Heart right ventricle (tissue), 16 donors: Measurements from ENCODE around the gene KRT83. TPM values are rescaled to one million over a fixed set of nuclear protein-coding genes. Genes with fewer than 3 reads are reported as not detected.

Experiments
- ATAC-seq, 8 donors: fragments of 200-7000 bp; cut with Tn5 transposase; one replicate each; pipeline ENCODE4 v1.9.1; 2020; ENCODE audit warnings: mild to moderate bottlenecking in 8 of 8, moderate library complexity in 8 of 8, moderate number of reproducible peaks in 1 of 8
- DNase-seq, 2 donors: peaks; one replicate each; pipeline ENCODE4 v3.0.0-alpha.2; 2020
- H3K27ac ChIP-seq, 10 donors: fragments of 200-600 bp; sonication (generic) in 2 of 10; one replicate each; pipeline versions ENCODE4 v1.5.0 to v1.8.0; 2020 to 2022; ENCODE audit warnings: mild to moderate bottlenecking in 3 of 10
- H3K27me3 ChIP-seq, 7 donors: fragments of 200-600 bp; one replicate each; pipeline ENCODE4 v1.8.0; 2021 to 2022; ENCODE audit warnings: mild to moderate bottlenecking in 2 of 7
- H3K36me3 ChIP-seq, 9 donors: fragments of 200-600 bp; sonication (generic) in 1 of 9; one replicate each; pipeline versions ENCODE4 v1.5.0 to v1.8.0; 2020 to 2022; ENCODE audit warnings: mild to moderate bottlenecking in 2 of 9
- H3K4me1 ChIP-seq, 9 donors: fragments of 200-600 bp; sonication (generic) in 1 of 9; one replicate each; pipeline versions ENCODE4 v1.5.0 to v1.8.0; 2020 to 2022; ENCODE audit warnings: mild to moderate bottlenecking in 4 of 9
- H3K4me3 ChIP-seq, 10 donors: fragments of 200-600 bp; sonication (generic) in 2 of 10; one replicate each; pipeline versions ENCODE4 v1.5.0 to v1.8.0; 2020 to 2022; ENCODE audit warnings: mild to moderate bottlenecking in 7 of 10, moderate library complexity in 2 of 10
- H3K9me3 ChIP-seq, 11 donors: fragments of 200-600 bp in 10 of 11; sonication (generic) in 2 of 11; one replicate each; pipeline versions ENCODE4 v1.5.0 to v1.8.0; 2013 to 2022; ENCODE audit warnings: mild to moderate bottlenecking in 2 of 11, control low read depth in 1 of 11, moderate library complexity in 1 of 11
- WGBS, 2 donors: extraction: QIAGEN DNeasy Blood & Tissue Kit; methylation state at CpG; one replicate each; pipeline ENCODE4 v1.1.7; 2013; ENCODE audit warnings: inconsistent platforms in 1 of 2; 5-methylcytosine and 5-hydroxymethylcytosine counted together
- intact Hi-C, 10 donors: fragments of 100-400 bp; cut with DNase I; formaldehyde crosslinking; loops; one replicate each; pipeline versions ENCODE4 v1.11.1 to v1.14.2; 2022
- polyA plus RNA-seq, 2 donors: library from polyadenylated mRNA; stranded (reverse); fragments of 200-250 nt; gene quantifications; one replicate each; pipeline ENCODE4 v1.2.3, GENCODE V29; 2013
- total RNA-seq, 10 donors: library from RNA; stranded (reverse); fragmentation: NEBNext Ultra II Directional in 3 of 10; extraction: Animal tissue kit (Norgen Biotek cat#: 25700) in 3 of 10; gene quantifications; one replicate each; pipeline versions ENCODE4 v1.2.1 to v1.2.4, GENCODE V29; 2021 to 2023
- TF ChIP-seq, protein P1 (sequence below), 9 donors: fragments of 200-600 bp; sonication (generic) in 2 of 9; IDR thresholded peaks; one replicate each; pipeline versions ENCODE4 v1.5.0 to v1.8.0; 2021 to 2022; ENCODE audit warnings: antibody characterized with exemption in 9 of 9, mild to moderate bottlenecking in 5 of 9, moderate library complexity in 1 of 9
- donor health status: Arrhythmogenic right ventricular cardiomyopathy.
- donor health status: ischemic (EF 13 %, LVEDD 7.1; RV severe dilation, severe dysfunction).
- donor health status: healthy with polysubstance abuse.
- donor health status: DM: no; HTN: yes; CAD: no.
- donor health status: DM: no; HTN: no; CAD: no.
- donor health status: ischemic (EF 25% LVEDD 6.9; RV normal size, moderate dysfunction).
- donor health status: ischemic (EF 25% LVEDD 5.7; RV mildly dilated, moderate dysfunction).
- donor health status: healthy.
- donor health status: DM: yes; HTN: yes; CAD: no.
- donor health status: Ischemic cardiomyopathy.
- donor health status: ischemic (EF 35%, LVEDD 5.7; RV mildly dilated, moderate dysfunction).
- donor health status: nonischemic (EF 11% LVEDD 7.7; RV severe dilation, severe dysfunction).
- donor health status: DM: yes; HTN: yes; CAD: no.
- donor health status: PGD.
- donor health status: ischemic (EF 29% LVEDD 5.4; RV normal size, mild dysfunction).
- donor health status: nonischemic (EF 23%, LVEDD 6.1; RV moderate dilation, normal function).

KRT83 gene
- total and polyA plus RNA-seq, 12 donors = not detected

DNA sequence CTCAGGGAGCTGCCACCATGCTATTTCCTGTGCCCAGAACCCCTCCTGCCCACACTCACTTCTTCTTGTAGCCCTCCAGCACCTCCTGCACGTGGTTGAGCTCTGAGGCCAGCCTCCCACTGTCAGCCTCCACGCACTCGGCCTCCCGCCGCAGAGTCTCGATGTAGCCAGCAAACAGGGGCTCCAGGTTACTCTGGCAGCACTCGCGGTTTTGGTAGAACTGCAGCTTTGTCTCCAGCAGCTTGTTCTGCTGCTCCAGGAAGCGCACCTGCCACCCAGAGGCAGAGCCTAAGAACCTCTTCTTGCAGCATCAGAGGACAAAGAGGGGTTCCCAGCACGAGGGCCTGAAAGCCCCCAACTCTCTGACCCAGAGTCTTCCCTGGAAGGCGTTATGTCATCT, 2.1 kb downstream of the KRT83 start:
- DNase-seq = no peak
- Histone ChIP-seq H3K36me3 (no peaks in the 10 kb centered on the region), H3K9me3 (no peaks in the 10 kb centered on the region), H3K4me3 (no peak overlapping the region), H3K27me3 (peaks cover 14 to 77% (median 45%) of the 10 kb centered on the region in 7 donors), H3K27ac (no peak overlapping the region), H3K4me1 (no peaks in the 10 kb centered on the region)
- TF ChIP-seq, protein P1, sequence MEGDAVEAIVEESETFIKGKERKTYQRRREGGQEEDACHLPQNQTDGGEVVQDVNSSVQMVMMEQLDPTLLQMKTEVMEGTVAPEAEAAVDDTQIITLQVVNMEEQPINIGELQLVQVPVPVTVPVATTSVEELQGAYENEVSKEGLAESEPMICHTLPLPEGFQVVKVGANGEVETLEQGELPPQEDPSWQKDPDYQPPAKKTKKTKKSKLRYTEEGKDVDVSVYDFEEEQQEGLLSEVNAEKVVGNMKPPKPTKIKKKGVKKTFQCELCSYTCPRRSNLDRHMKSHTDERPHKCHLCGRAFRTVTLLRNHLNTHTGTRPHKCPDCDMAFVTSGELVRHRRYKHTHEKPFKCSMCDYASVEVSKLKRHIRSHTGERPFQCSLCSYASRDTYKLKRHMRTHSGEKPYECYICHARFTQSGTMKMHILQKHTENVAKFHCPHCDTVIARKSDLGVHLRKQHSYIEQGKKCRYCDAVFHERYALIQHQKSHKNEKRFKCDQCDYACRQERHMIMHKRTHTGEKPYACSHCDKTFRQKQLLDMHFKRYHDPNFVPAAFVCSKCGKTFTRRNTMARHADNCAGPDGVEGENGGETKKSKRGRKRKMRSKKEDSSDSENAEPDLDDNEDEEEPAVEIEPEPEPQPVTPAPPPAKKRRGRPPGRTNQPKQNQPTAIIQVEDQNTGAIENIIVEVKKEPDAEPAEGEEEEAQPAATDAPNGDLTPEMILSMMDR (IDR thresholded peaks at IDR 0.05) = no peak
- ATAC-seq = no peak
- intact Hi-C loops = no loop called here
- WGBS, 2 donors = 67 to 71% methylated on average over 11 of the region's 11 CpGs

DNA sequence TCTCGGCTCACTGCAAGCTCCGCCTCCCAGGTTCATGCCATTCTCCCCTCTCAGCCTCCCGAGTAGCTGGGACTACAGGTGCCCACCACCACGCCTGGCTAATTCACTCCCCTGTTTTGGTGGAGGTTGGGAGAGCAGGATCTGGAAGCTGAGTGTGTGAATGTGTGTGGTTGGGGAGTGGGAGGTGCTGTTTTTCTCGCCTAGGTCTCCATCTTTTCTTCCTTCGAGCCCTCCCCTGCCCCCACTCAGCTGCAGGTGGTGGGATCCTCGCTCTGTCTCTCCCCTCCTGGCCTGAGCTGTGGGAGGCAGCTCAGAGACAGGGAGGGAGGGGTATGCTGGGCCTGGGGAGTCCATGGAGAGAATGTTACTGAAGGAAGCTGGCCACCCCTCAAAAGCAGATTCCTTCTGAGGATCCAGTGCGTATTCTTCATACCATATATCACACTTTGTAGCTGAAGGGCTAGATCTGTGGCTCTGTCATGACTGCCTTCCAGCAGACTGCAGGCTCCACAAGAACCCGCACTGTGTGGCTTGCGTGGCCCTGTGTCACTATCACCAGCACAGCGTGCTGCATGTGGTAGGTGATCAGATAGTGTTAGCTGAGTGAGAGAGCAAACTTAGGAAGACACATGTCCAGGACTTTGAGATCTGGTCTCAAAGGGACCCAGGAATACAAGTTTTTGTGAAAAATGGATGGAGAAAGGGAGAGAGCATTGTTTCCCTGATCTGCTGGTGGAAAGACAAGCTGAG, 2.8 kb downstream of the KRT83 start:
- DNase-seq (no peak), ATAC-seq (no peak)
- no peak overlapping the region for H3K27ac ChIP-seq
- no peaks in the 10 kb centered on the region for H3K4me1 ChIP-seq
- no peaks in the 10 kb centered on the region for H3K9me3 ChIP-seq
- no peak overlapping the region for H3K4me3 ChIP-seq
- TF ChIP-seq, protein P1 (IDR thresholded peaks at IDR 0.05) = no peak
- no peaks in the 10 kb centered on the region for H3K36me3 ChIP-seq
- WGBS, 2 donors = 76 to 81% methylated on average over 11 of the region's 11 CpGs
- intact Hi-C loops = no loop called here
- H3K27me3 ChIP-seq = peaks cover 14 to 79% (median 48%) of the 10 kb centered on the region in 7 donors

DNA sequence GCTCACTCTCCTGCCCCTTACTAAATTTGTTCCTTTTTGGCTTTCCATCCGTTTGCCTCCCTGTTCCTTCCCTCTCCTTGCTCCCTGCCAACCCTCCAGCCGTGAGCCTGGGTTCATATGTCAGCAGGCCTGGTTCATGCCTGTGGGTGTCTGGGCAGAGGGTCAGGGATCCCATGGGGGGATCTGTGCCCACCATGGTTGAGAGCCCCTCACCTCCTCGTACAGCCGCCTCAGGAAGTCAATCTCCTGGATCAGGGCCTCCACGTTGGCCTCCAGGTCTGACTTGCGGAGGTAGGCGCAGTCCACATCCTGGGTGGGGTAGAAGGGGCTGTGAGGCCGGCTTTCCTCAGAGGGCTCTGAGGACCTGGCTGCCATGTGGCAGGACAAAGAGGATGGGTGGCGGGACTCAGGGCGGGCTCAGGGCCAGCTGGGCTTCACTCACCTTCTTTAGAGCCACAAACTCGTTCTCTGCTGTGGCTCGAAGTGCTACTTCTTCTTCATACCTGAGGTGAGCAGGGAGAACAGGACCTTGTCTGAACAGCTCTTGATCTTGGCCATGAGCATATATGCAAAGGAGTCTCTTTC, 3.6 kb downstream of the KRT83 start:
- ATAC-seq = no peak
- no peak for DNase-seq
- TF ChIP-seq, protein P1 (IDR thresholded peaks at IDR 0.05) = no peak
- peaks cover 14 to 74% (median 41%) of the 10 kb centered on the region in 7 donors for H3K27me3 ChIP-seq
- WGBS, 2 donors = 79 to 86% methylated on average over 12 of the region's 12 CpGs
- no peak overlapping the region for H3K27ac ChIP-seq
- no peaks in the 10 kb centered on the region for H3K4me1 ChIP-seq
- H3K36me3 ChIP-seq = no peaks in the 10 kb centered on the region
- H3K9me3 ChIP-seq = no peaks in the 10 kb centered on the region
- intact Hi-C loops = no loop called here
- no peak overlapping the region for H3K4me3 ChIP-seq

DNA sequence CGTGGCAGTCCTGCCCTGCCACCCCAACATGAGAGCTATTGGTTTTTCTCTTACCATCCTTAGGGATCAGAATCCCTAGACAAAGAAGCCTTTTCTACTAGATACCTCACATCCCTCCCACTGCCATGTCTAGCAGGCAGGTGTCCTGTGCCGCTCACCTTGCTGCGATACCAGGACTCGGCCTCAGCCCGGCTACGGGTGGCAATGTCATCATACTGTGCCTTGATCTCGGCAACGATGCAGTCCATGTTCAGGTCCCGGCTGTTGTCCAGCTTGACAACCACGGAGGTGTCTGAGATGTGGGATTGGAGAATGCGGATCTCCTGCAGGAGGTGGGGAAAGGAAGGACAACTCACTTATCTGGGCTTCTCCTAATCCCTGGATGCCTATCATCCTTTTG, 4.5 kb downstream of the KRT83 start:
- 85 to 93% methylated on average over 11 of the region's 11 CpGs for whole genome bisulfite sequencing, 2 donors
- TF ChIP-seq, protein P1 (IDR thresholded peaks at IDR 0.05) = no peak
- no peak for ATAC-seq

More for the DNA sequence above, 4.5 kb downstream of the KRT83 start:
- intact Hi-C loops = no loop called here
- no peaks in the 10 kb centered on the region for H3K4me1 ChIP-seq
- H3K9me3 ChIP-seq = no peaks in the 10 kb centered on the region
- DNase-seq = no peak
- no peaks in the 10 kb centered on the region for H3K36me3 ChIP-seq
- H3K27me3 ChIP-seq = peaks cover 14 to 70% (median 40%) of the 10 kb centered on the region in 7 donors
- no peak overlapping the region for H3K4me3 ChIP-seq
- H3K27ac ChIP-seq = no peak overlapping the region
